Umbilical cord (tissue), 2 donors: Measurements from ENCODE around the gene ARAP1. TPM values are rescaled to one million over a fixed set of nuclear protein-coding genes. Genes with fewer than 3 reads are reported as not detected.

Source experiments
- DNase-seq: peaks from one replicate; pipeline ENCODE4 v3.0.0-alpha.2; 2015; ENCODE audit warnings: low spot score
- total RNA-seq: library from RNA; depleted of rRNA; stranded (reverse); fragments of >200 nt; gene quantifications from one replicate; pipeline ENCODE4 v1.2.3, GENCODE V29; 2014; ENCODE audit warnings: low replicate concordance; ENCODE audit not compliant: insufficient read depth

Gene ARAP1
- total RNA-seq, 1 donor from 2014 or later, result 115 TPM

GRCh38 chr11:72724851-72725723 is 27.1 kb downstream of the ARAP1 start:
- peak; percentile 90 for DNase-seq

- DNase-seq, result no peak
Measured at GRCh38 chr11:72724021-72724551, 28.1 kb downstream of the ARAP1 start.

- no peak for DNase-seq
Measured at GRCh38 chr11:72723508-72723907, 28.7 kb downstream of the ARAP1 start.

DNA sequence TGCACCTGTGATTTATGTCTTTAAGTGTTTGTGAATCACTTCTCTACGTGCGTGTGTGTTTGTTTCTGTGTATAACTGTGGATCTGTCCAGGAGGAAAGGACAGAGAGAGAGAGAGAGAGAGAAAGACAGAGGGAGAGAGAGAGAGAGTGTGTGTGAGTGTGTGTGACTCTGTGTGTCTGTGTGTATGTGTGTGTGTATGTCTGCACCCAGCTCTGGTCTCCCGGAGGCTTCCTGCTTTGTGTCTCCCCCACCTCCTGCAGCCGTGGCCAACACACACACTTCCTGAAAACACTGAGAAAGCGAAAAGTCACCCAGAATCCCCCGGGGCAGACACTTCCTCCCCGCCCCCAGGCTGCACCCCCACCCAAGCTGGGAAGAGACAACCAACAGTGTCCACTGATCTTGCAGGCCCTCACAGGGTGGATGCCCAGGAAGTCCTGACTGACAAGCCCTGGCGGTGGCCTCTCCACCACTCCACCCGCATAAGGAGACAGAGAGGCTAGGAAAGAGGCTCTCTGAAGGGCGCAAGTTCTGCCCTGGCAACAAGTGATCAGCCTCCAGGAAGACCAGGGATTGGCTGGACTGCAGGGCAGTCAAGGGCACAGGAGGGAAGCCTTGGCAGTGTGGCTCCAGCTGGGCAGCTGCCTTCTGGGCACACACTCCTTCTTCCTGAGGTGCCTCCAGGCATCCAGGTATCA is 30.0 kb downstream of the ARAP1 start:
- DNase-seq, result peak; percentile 98

DNA sequence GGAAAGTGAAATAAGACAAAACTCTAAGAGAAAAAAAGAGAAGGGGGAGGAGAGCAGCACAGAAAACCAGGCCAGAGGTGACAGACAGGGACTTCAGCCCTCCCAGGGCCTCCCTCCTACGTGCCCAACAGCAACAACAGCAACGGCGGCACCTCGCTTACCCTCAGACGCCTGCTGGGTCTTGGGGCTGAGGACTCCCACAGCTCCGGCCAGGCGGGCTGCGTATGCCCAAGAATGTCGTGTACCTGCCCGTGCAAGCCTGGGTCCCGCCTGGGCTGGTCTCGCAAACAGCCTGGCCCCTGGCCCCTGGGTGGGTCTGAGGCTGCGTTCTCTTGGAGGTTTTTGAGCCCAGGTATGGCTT is 30.5 kb downstream of the ARAP1 start:
- DNase-seq, result no peak

GRCh38 chr11:72721276-72721675 is 30.9 kb downstream of the ARAP1 start:
- DNase-seq, result no peak

DNA sequence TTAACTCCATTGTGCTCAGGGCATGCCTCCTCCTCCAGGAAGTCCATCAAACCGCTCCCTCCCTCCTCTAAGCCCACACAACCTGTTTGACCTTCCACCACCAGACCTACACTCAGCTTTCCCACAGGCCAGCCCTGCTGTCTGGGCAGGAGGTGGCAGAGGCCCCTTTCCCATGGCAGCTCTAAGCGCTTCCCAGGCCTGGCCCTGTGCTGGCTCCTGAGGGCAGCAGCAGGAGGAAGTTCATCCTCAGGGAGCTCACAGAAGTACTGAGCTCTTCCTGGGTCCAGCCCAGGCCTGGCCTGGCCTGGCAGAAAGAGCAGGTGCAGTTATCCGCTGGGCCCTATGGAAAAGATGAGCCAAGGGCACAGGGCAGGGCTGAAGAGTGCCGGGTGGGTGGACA is 31.4 kb downstream of the ARAP1 start:
- DNase-seq, result no peak

GRCh38 chr11:72720047-72720446 is 32.2 kb downstream of the ARAP1 start:
- no peak for DNase-seq

- no peak for DNase-seq
Measured at GRCh38 chr11:72719551-72719950, 32.7 kb downstream of the ARAP1 start.

DNA sequence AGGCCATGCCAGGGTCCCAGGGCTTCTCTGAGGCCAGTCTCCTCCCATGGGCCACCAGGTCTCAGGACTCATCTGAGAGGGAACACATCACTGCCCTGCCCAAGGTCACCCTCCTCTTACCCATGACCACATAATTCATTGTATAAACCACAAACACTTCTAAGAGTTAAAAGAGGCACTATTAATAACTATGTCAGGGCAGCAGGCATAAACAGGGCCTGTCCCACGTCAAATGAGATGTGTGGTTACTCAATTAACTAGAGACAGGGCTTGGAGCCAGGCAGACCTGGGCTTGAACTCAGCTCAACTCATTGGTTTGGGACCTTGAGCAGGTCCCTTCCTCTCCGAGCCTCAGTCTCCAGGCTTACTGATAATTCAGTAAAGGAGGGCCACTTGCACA is 33.1 kb downstream of the ARAP1 start:
- no peak for DNase-seq

DNA sequence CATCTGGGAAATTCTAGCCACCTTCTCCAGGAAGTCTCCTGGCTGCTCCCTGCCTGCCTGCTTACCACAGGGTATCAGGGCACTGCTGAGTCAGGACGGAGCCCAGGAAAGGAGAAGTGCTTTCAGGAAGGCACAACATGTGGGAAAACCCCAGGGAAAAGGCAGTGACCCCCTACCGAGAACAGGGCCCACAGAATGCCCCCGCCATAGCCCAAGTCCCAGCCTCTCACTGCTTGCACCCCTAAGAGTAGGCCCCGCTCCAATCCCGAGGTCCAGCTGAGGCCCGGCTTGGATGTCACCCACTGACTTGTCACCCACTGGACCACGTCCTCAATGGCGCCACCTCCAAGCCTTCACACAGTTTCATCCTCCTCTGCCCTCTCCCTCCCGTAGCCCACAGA is 34.1 kb downstream of the ARAP1 start:
- no peak for DNase-seq

DNA sequence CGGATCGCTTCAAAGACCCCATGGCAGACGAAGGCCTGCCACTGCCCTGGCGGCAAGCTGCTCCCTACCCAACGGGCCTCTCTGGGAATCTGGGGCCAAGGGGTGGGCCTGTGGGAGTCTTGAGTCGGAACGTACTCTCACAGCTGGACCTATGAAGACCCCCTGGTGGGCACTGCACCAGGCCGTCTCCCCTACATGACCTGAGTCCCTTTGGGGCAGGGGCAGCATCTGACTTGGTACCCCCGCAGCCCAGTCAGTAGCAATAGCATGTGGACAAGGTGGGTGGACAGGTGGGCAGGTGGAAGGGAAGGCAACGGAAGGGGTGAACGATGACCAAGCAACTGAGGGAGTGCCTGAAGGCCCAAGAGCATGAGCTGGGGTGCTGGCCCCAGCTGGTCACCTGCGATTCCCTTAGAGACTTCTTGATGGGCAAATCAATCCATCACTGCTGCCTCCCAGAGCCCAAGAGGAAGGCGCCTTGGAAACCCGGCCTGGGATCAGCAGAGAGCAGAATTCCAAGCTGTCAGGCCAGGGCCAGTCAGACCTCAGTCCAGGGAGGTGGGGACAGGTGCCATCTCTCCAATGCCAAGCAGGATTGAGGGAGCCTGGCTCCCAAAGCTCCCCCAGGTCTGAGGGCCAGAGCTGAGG is 35.3 kb downstream of the ARAP1 start:
- no peak for DNase-seq

- DNase-seq, result peak; percentile 74
Measured at GRCh38 chr11:72716290-72716689, 35.9 kb downstream of the ARAP1 start.

GRCh38 chr11:72712841-72713240 is 39.4 kb downstream of the ARAP1 start:
- DNase-seq, result no peak

DNA sequence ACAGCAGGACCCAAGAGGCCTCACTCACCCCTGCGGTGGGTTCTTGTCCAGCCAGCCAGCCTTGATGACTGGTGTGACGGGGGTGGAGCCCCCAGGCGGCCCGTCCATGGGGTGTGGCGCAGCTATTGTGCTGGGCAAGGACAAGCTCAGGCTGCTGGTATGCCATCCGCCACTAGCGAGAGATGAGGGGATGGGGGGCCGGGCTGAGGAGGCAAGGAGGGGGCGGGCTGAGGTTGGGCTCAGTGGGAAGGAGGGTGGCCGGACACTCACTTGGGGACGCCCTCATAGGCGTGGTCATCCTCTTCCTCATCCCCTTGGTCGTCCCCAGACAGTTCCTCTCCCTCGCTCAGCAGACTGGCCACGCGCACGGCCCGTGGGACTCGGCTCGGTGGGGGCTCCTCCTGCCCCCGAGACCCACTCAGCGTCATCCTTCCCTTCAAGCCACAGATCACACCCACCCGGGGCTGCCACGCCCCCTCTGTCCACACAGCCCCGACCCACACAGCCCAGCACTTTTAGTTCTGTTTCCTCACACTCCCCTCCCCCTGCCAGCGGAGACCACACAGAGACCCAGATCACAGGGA is 39.9 kb downstream of the ARAP1 start:
- DNase-seq, result peak; percentile 73

DNA sequence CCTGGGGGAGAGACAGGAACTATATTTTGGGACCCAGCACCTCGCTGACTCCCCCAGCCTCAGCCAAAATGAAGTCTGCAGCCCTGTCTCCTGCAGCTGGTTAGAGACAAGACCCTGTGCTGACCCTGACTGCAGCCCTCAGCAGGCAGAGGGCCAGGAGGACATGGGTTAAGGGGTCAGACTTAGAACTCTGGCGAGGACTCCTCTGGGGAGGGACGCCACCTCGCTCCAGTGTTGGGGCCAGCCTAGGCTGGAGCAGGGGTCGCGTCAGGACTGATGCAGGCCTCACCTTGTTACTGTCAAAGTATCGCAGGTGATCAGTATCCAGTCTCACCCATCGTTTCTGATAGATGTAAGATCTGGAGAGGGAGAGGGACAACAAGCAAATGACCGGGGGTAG is 41.1 kb downstream of the ARAP1 start:
- no peak for DNase-seq

GRCh38 chr11:72710278-72710677 is 41.9 kb downstream of the ARAP1 start:
- no peak for DNase-seq

DNA sequence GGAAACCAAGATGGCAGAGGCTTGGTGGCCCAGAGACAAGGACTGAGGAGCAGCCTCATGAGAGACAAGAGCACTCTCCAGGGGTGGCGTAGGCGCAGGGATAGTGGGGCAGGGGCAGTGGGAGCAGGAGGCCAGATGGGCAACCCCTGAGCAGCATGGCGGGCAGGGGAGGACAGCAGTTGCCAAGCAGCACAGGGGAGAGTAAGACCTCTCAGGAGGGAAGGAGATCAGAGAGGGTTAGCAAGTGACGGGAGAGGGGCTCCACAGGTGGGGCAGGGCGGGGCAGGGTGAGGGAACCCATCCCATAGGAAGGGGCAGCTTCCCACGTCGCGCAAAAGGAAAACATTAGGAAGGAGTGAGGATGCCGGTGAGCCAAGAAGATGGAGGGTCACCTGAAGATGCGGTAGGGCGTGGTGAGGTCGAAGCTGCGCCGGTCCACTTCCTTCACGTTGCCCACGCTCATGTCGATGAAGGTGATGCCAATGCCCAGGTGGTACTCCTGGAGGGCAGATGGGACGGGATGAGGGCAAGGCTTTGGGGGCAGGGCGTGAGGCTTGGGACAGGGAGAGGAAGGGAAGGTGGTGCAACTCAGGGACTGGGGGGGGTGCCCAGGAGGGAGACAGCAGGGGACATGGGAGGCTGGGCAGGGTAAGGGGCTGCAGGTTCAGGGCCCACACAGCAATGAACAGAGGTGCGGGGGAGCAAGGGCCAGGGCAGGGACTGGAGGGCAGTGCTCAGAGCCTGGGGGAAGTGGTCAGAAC is 42.5 kb downstream of the ARAP1 start:
- no peak for DNase-seq

- DNase-seq, result no peak
Measured at GRCh38 chr11:72707032-72707431, 45.2 kb downstream of the ARAP1 start.

- peak; percentile 79 for DNase-seq
Measured at GRCh38 chr11:72706579-72706978, 45.6 kb downstream of the ARAP1 start.
